ENCODE results near the gene TRMU. TPM values are rescaled to one million over a fixed set of nuclear protein-coding genes. Genes with fewer than 3 reads are reported as not detected.
A peak's percentile ranks its signal among the peaks of the same experiment; 100 is the strongest.

Gene TRMU
- total and polyA plus RNA-seq, 2 experiments from 2014 or later = 48.3 to 70.4 TPM

- Histone ChIP-seq H4K20me1 (replicated peaks; ENCODE audit: insufficient read depth) (no peaks in the 10 kb centered on the region; the same call in none of the 2 replicates), H3K79me2 (replicated peaks; ENCODE audit: insufficient read depth) (no peaks in the 10 kb centered on the region), H2AFZ (no peak overlapping the region), H3K9me2 (ENCODE audit: insufficient read depth) (no peaks in the 10 kb centered on the region), H3K4me2 (no peak overlapping the region), H3K27ac (ENCODE audit: low read depth) (no peak overlapping the region), H3K36me3 (ENCODE audit: insufficient read depth) (peaks cover 15% of the 10 kb centered on the region; the same call in 1 of the 2 replicates), H3K4me1 (ENCODE audit: insufficient read depth) (no peaks in the 10 kb centered on the region), H3K27me3 (ENCODE audit: insufficient read depth) (no peaks in the 10 kb centered on the region), H3F3A (replicated peaks; ENCODE audit: low read depth) (no peaks in the 10 kb centered on the region), H3K4me3 (no peak overlapping the region)
- Mint-ChIP-seq H3K4me3 (no peak overlapping the region), H3K27ac (peak overlapping the region; percentile 40; the same call in 1 of the 2 replicates), H3K27me3 (ENCODE audit: insufficient read depth, low read depth, poor library complexity) (peaks cover 14% of the 10 kb centered on the region), H3K4me1 (no peaks in the 10 kb centered on the region), H3K9me3 (no peaks in the 10 kb centered on the region), H3K36me3 (ENCODE audit: low read depth) (peaks cover 71% of the 10 kb centered on the region)
- DNase-seq (ENCODE audit: low spot score) = no peak
- no peak for ATAC-seq
- TF ChIP-seq REST (IDR thresholded peaks at IDR 0.05; ENCODE audit: unreplicated experiment) (no peak), CREB1 (CRISPR knock-in tag; IDR thresholded peaks at IDR 0.05; ENCODE audit: low read depth) (no peak), ZNF462 (CRISPR knock-in tag; IDR thresholded peaks at IDR 0.05) (no peak), POLR2AphosphoS5 (IDR thresholded peaks at IDR 0.05; ENCODE audit: low read depth) (no peak), ZNF114 (CRISPR knock-in tag; IDR thresholded peaks at IDR 0.05) (no peak), ZNF331 (CRISPR knock-in tag; IDR thresholded peaks at IDR 0.05; ENCODE audit: low read depth) (no peak), JUNB (IDR thresholded peaks at IDR 0.05; ENCODE audit: unreplicated experiment) (no peak)
These were observed 12.8 kb upstream of the TRMU start for GRCh38 chr22:46322711-46323110.

Measured in GM23338 (cell line).